ENCODE measurements around the gene NFKBIL1.

Gene NFKBIL1

GRCh38 chr6:31535538-31536324 lies 11.7 kb upstream of the NFKBIL1 start:
- no peak for DNase-seq (ENCODE audit: low spot score)

- DNase-seq (ENCODE audit: low spot score): no peak
Measured at GRCh38 chr6:31538805-31539400, 8.5 kb upstream of the NFKBIL1 start.

- DNase-seq (ENCODE audit: low spot score): no peak
Measured at GRCh38 chr6:31540640-31541039, 6.8 kb upstream of the NFKBIL1 start.

- DNase-seq (ENCODE audit: low spot score): no peak
Measured at GRCh38 chr6:31541059-31541657, 6.2 kb upstream of the NFKBIL1 start.

GRCh38 chr6:31541658-31542521 lies 5.5 kb upstream of the NFKBIL1 start, which contains the start of gene DDX39B:
Gene DDX39B (minus strand): TSS chr6:31542003. CDS start chr6:31540532, 1,471 bp downstream.
- DNase-seq (ENCODE audit: low spot score): peak; percentile 81

- no peak for DNase-seq (ENCODE audit: low spot score)
Measured at GRCh38 chr6:31543639-31544038, 3.8 kb upstream of the NFKBIL1 start.

- DNase-seq (ENCODE audit: low spot score): no peak
Measured at GRCh38 chr6:31544676-31545075, 2.7 kb upstream of the NFKBIL1 start.

GRCh38 chr6:31545291-31545690 lies 2.1 kb upstream of the NFKBIL1 start:
- DNase-seq (ENCODE audit: low spot score): no peak

- peak; percentile 75 for DNase-seq (ENCODE audit: low spot score)
Measured at GRCh38 chr6:31546339-31546957, 960 bp upstream of the NFKBIL1 start, which contains the start of gene ATP6V1G2. Gene ATP6V1G2 (minus strand): TSS chr6:31546608. CDS start chr6:31546559, 49 bp downstream.

GRCh38 chr6:31547727-31548543 lies 527 bp downstream of the NFKBIL1 start:
- no peak for DNase-seq (ENCODE audit: low spot score)

GRCh38 chr6:31548544-31548873 lies 1.1 kb downstream of the NFKBIL1 start:
- DNase-seq (ENCODE audit: low spot score): no peak

- DNase-seq (ENCODE audit: low spot score): peak; percentile 42
Measured at GRCh38 chr6:31551371-31551770, 4.0 kb downstream of the NFKBIL1 start.

GRCh38 chr6:31556307-31556706 lies 8.9 kb downstream of the NFKBIL1 start:
- no peak for DNase-seq (ENCODE audit: low spot score)

- no peak for DNase-seq (ENCODE audit: low spot score)
Measured at GRCh38 chr6:31557443-31558317, 10.3 kb downstream of the NFKBIL1 start.

- no peak for DNase-seq (ENCODE audit: low spot score)
Measured at GRCh38 chr6:31558318-31558625, 10.9 kb downstream of the NFKBIL1 start.

GRCh38 chr6:31558631-31559500 lies 11.5 kb downstream of the NFKBIL1 start:
- DNase-seq (ENCODE audit: low spot score): no peak

GRCh38 chr6:31559606-31559957 lies 12.2 kb downstream of the NFKBIL1 start:
- DNase-seq (ENCODE audit: low spot score): no peak

- DNase-seq (ENCODE audit: low spot score): no peak
Measured at GRCh38 chr6:31559958-31560696, 12.7 kb downstream of the NFKBIL1 start.

- no peak for DNase-seq (ENCODE audit: low spot score)
Measured at GRCh38 chr6:31560697-31561058, 13.3 kb downstream of the NFKBIL1 start.

Measured in HuH-7 (cell line).